H1 (cell line): ENCODE data around the gene ZFTA. TPM values are rescaled to one million over a fixed set of nuclear protein-coding genes. Genes with fewer than 3 reads are reported as not detected.

Experiments
- CTCF ChIA-PET: fragments of 300-600 bp; sonication (Branson Sonifier 250); formaldehyde crosslinking; loops from one replicate; lab custom pipeline; 2021; ENCODE audit not compliant: partially characterized antibody; lab: Charles Lee
- POLR2A ChIA-PET: fragments of 300-600 bp; sonication (Branson Sonifier 250); formaldehyde crosslinking; loops from one replicate; lab custom pipeline; 2021; ENCODE audit warnings: inconsistent platforms; ENCODE audit not compliant: partially characterized antibody; lab: Charles Lee
- DNase-seq, 2 experiments: peaks; one replicate each; pipeline versions ENCODE4 v3.0.0 to v3.0.0-alpha.2; 2010 to 2022; ENCODE audit warnings: low spot score in 2 of 2, low read depth in 1 of 2, mixed read lengths in 1 of 2
- FAIRE-seq: peaks from 2 replicates; lab custom pipeline; 2011; peaks lifted over from hg19 to GRCh38; lab: Jason Lieb, UNC
- H2AFZ ChIP-seq: 2 replicates; pipeline ENCODE4 v1.8.1; 2012; ENCODE audit warnings: low read length, inconsistent platforms
- H2AK5ac ChIP-seq: 2 replicates; pipeline ENCODE4 v1.6.1; 2013; ENCODE audit warnings: low read depth, low read length
- H2BK120ac ChIP-seq: replicated peaks from 2 replicates; pipeline ENCODE3; 2013; ENCODE audit warnings: low read depth, low read length, inconsistent platforms
- H2BK12ac ChIP-seq: 2 replicates; pipeline ENCODE4 v1.6.1; 2013; ENCODE audit warnings: low read depth, low read length
- H2BK15ac ChIP-seq: 2 replicates; pipeline ENCODE4 v1.6.1; 2013; ENCODE audit warnings: low read length
- H2BK20ac ChIP-seq: 2 replicates; pipeline ENCODE4 v1.6.1; 2013; ENCODE audit warnings: low read length
- H2BK5ac ChIP-seq: 2 replicates; pipeline ENCODE4 v1.6.1; 2013; ENCODE audit warnings: low read depth, low read length
- H3K14ac ChIP-seq: 2 replicates; pipeline ENCODE4 v1.6.1; 2013; ENCODE audit warnings: inconsistent platforms; ENCODE audit not compliant: insufficient read length
- H3K18ac ChIP-seq: 2 replicates; pipeline ENCODE4 v1.6.1; 2013; ENCODE audit warnings: low read length; ENCODE audit errors: extremely low read depth
- H3K23ac ChIP-seq: 2 replicates; pipeline ENCODE4 v1.6.1; 2013; ENCODE audit warnings: inconsistent platforms; ENCODE audit not compliant: insufficient read length
- H3K23me2 ChIP-seq: 2 replicates; pipeline ENCODE4 v1.6.1; 2013; ENCODE audit warnings: low read depth, low read length
- H3K27ac ChIP-seq: 2 replicates; pipeline ENCODE4 v1.6.1; 2011; ENCODE audit warnings: low read depth, low read length, inconsistent platforms
- H3K27me3 ChIP-seq, 4 experiments: replicated peaks in 1 of 4; 1 replicate in 1 of 4; 2 replicates in 3 of 4; pipeline versions ENCODE4 v1.6.1 to v1.8.1; 2011 to 2013; ENCODE audit warnings: low read length in 3 of 4, mild to moderate bottlenecking in 3 of 4, inconsistent platforms in 2 of 4, mixed read lengths in 2 of 4, moderate library complexity in 1 of 4; ENCODE audit not compliant: control insufficient read depth in 3 of 4, insufficient read depth in 3 of 4; ENCODE audit errors: extremely low read depth in 1 of 4
- H3K36me3 ChIP-seq, 4 experiments: 2 replicates each; pipeline versions ENCODE4 v1.6.1 to v1.8.1; 2011 to 2013; ENCODE audit warnings: mild to moderate bottlenecking in 4 of 4, low read length in 3 of 4, moderate library complexity in 2 of 4, control low read depth in 1 of 4, inconsistent platforms in 1 of 4; ENCODE audit not compliant: insufficient read depth in 4 of 4, control insufficient read depth in 2 of 4
- H3K4ac ChIP-seq: replicated peaks from 2 replicates; pipeline ENCODE3; 2013; ENCODE audit warnings: low read length, low read depth, mixed read lengths, inconsistent platforms; ENCODE audit not compliant: insufficient read length
- H3K4me1 ChIP-seq, 4 experiments: replicated peaks in 1 of 4; 1 replicate in 1 of 4; 2 replicates in 3 of 4; pipeline versions ENCODE4 v1.6.1 to v1.8.1; 2011 to 2013; ENCODE audit warnings: low read length in 3 of 4, inconsistent platforms in 2 of 4, mixed read lengths in 1 of 4; ENCODE audit not compliant: insufficient read depth in 4 of 4, control insufficient read depth in 3 of 4
- H3K4me2 ChIP-seq, 2 experiments: 2 replicates each; pipeline versions ENCODE4 v1.6.1 to v1.8.1; 2011 to 2013; ENCODE audit warnings: low read depth in 2 of 2, low read length in 2 of 2, control low read depth in 1 of 2, inconsistent platforms in 1 of 2, mild to moderate bottlenecking in 1 of 2; ENCODE audit not compliant: insufficient read depth in 1 of 2
- H3K4me3 ChIP-seq, 4 experiments: fragments of 200-600, 300-600 bp in 1 of 4; sonication (generic), shearing (Covaris generic), sonication (Bioruptor Twin) in 1 of 4; 2 replicates each; pipeline versions ENCODE4 v1.5.1 to v1.8.1; 2011 to 2016; ENCODE audit warnings: low read length in 4 of 4, low read depth in 3 of 4, control low read depth in 2 of 4, inconsistent platforms in 2 of 4, mild to moderate bottlenecking in 2 of 4, mixed read lengths in 1 of 4, moderate library complexity in 1 of 4; ENCODE audit not compliant: insufficient read depth in 2 of 4; ENCODE audit errors: extremely low read depth in 1 of 4
- H3K56ac ChIP-seq: replicated peaks from 2 replicates; pipeline ENCODE3; 2013; ENCODE audit warnings: low read depth, mild to moderate bottlenecking, mixed read lengths, low read length, inconsistent platforms; ENCODE audit not compliant: insufficient read length
- H3K79me1 ChIP-seq: 2 replicates; pipeline ENCODE4 v1.6.1; 2013; ENCODE audit warnings: low read depth, low read length, control low read depth
- H3K79me2 ChIP-seq, 2 experiments: 2 replicates each; pipeline versions ENCODE4 v1.6.1 to v1.8.1; 2012 to 2013; ENCODE audit warnings: low read length in 2 of 2, mild to moderate bottlenecking in 2 of 2, inconsistent platforms in 1 of 2; ENCODE audit not compliant: insufficient read depth in 2 of 2, control insufficient read depth in 1 of 2
- H3K9ac ChIP-seq, 4 experiments: replicated peaks in 1 of 4; 1 replicate in 1 of 4; 2 replicates in 3 of 4; pipeline versions ENCODE4 v1.6.1 to v1.8.1; 2011 to 2013; ENCODE audit warnings: low read depth in 3 of 4, low read length in 3 of 4, control low read depth in 2 of 4, mild to moderate bottlenecking in 2 of 4, moderate library complexity in 2 of 4, inconsistent platforms in 1 of 4; ENCODE audit errors: extremely low read depth in 1 of 4
- H3K9me3 ChIP-seq, 2 experiments: 2 replicates each; pipeline versions ENCODE4 v1.6.1 to v1.8.1; 2012 to 2013; ENCODE audit warnings: mild to moderate bottlenecking in 2 of 2, moderate library complexity in 2 of 2, control low read depth in 1 of 2, inconsistent platforms in 1 of 2, low read depth in 1 of 2, low read length in 1 of 2, mixed read lengths in 1 of 2; ENCODE audit not compliant: insufficient read depth in 2 of 2
- H4K20me1 ChIP-seq, 2 experiments: replicated peaks in 1 of 2; 2 replicates each; pipeline versions ENCODE3 to v1.8.1; 2011 to 2013; ENCODE audit warnings: inconsistent platforms in 2 of 2, low read length in 2 of 2, mild to moderate bottlenecking in 1 of 2; ENCODE audit not compliant: insufficient read depth in 2 of 2, control insufficient read depth in 1 of 2
- H4K5ac ChIP-seq: 2 replicates; pipeline ENCODE4 v1.6.1; 2013; ENCODE audit warnings: low read length, low read depth, mixed read lengths, inconsistent platforms; ENCODE audit not compliant: insufficient read length
- H4K8ac ChIP-seq: 2 replicates; pipeline ENCODE4 v1.8.0; 2013; ENCODE audit warnings: mild to moderate bottlenecking, moderate library complexity, low read length, inconsistent platforms; ENCODE audit not compliant: insufficient read depth; ENCODE audit errors: extremely low read depth
- H4K91ac ChIP-seq: replicated peaks from 2 replicates; pipeline ENCODE3; 2013; ENCODE audit warnings: low read length, mixed read lengths, inconsistent platforms; ENCODE audit not compliant: insufficient read length
- GABPA ChIP-seq: IDR thresholded peaks from 2 replicates; pipeline ENCODE4 v1.6.1; 2011; ENCODE audit warnings: mild to moderate bottlenecking, low read length, moderate library complexity, borderline replicate concordance; ENCODE audit not compliant: insufficient read depth
- TBP ChIP-seq: IDR thresholded peaks from 2 replicates; pipeline ENCODE4 v1.6.1; 2011; ENCODE audit warnings: low read depth, low read length, improper control_type of control experiment
- TEAD4 ChIP-seq: IDR thresholded peaks from 2 replicates; pipeline ENCODE4 v1.6.1; 2012; ENCODE audit warnings: low read depth, low read length, inconsistent platforms, mixed read lengths
- WGBS, 2 experiments: shearing (Covaris generic) in 1 of 2; methylation state at CpG; one replicate each; pipeline versions ENCODE4 v1.1.6 to v1.1.7; 2013 to 2015; ENCODE audit warnings: low lambda C conversion rate in 2 of 2, mixed read lengths in 2 of 2, inconsistent platforms in 1 of 2, low coverage in 1 of 2, missing lambda C conversion rate in 1 of 2; ENCODE audit not compliant: insufficient replicate concordance in 2 of 2, insufficient coverage in 1 of 2, insufficient read length in 1 of 2; ENCODE audit errors: extremely low coverage in 1 of 2, missing lambda C conversion rate in 1 of 2; 5-methylcytosine and 5-hydroxymethylcytosine counted together
- polyA plus RNA-seq, 7 experiments: library from polyadenylated mRNA; depleted of rRNA in 3 of 7; stranded (reverse) in 5 of 7; unstranded in 2 of 7; fragments of >200 nt in 5 of 7; fragments of 200-250 nt in 2 of 7; gene quantifications; 1 replicate in 5 of 7; 2 replicates in 1 of 7; 4 replicates in 1 of 7; pipeline versions ENCODE4 v1.2.1 to v1.2.3, GENCODE V29; 2011 to 2013; ENCODE audit warnings: missing spikeins in 2 of 7, mixed read lengths in 2 of 7
- total RNA-seq: library from RNA; stranded (reverse); fragmentation: NEBNext Ultra II Directional; extraction: Animal tissue kit (Norgen Biotek cat#: 25700); gene quantifications from 2 replicates; pipeline ENCODE4 v1.2.1, GENCODE V29; 2021

The ZFTA gene
- total and polyA plus RNA-seq, 2 of the 8 experiments (the other 6 are each of a cell fraction or from before 2014, with no cell fraction given): 9.5 to 34.0 TPM

GRCh38 chr11:63783925-63784592 lies 15.5 kb upstream of the ZFTA start:
- DNase-seq (no peak), FAIRE-seq (no peak)
- H3K18ac ChIP-seq: no peak overlapping the region
- 0 out of 2 replicates have a peak overlapping the region, but pooled peaks have one; percentile 6 for H3K27ac ChIP-seq
- peak overlapping the region; percentile 12 for H4K91ac ChIP-seq
- H3K27me3 ChIP-seq: no peaks in the 10 kb centered on the region
- H3K4me1 ChIP-seq: peaks cover 2 to 5% (median 4%) of the 10 kb centered on the region in 4 experiments; a peak in 4 of 7 replicates
- no peaks in the 10 kb centered on the region for H3K9me3 ChIP-seq
- CTCF ChIA-PET: interaction anchor here (1.3 to 2.2 kb wide), 4 partner anchors 15 to 145 kb away, joined by 3 to 9 read pairs (median 4); partner anchors contain the start of gene ZFTA
- H3K4ac ChIP-seq: no peak overlapping the region
- H3K4me3 ChIP-seq: no peak overlapping the region
- no peak overlapping the region for H4K8ac ChIP-seq
- H3K36me3 ChIP-seq: no peaks in the 10 kb centered on the region
- H2BK120ac ChIP-seq: no peak overlapping the region
- H4K5ac ChIP-seq: no peak overlapping the region
- H3K79me1 ChIP-seq: no peaks in the 10 kb centered on the region
- peak overlapping the region; percentile 4 for H2BK12ac ChIP-seq
- H3K14ac ChIP-seq: no peak overlapping the region
- H3K56ac ChIP-seq: no peak overlapping the region
- H3K79me2 ChIP-seq: no peaks in the 10 kb centered on the region
- H2BK5ac ChIP-seq: 0 out of 2 replicates have a peak overlapping the region, but pooled peaks have one; percentile 1
- H3K23ac ChIP-seq: no peak overlapping the region
- H2AFZ ChIP-seq: peak overlapping the region; percentile 74
- POLR2A ChIA-PET: interaction anchor here (0.9 to 4.2 kb wide), 3 partner anchors 9 to 19 kb away, joined by 3 to 21 read pairs (median 3); no protein-coding TSS in a partner anchor
- H2BK15ac ChIP-seq: peak overlapping the region; percentile 47; the same call in 1 of the 2 replicates
- H2AK5ac ChIP-seq: no peak overlapping the region; the same call in 1 of the 2 replicates
- no peaks in the 10 kb centered on the region for H3K23me2 ChIP-seq
- no peak overlapping the region for H3K4me2 ChIP-seq
- no peak overlapping the region for H2BK20ac ChIP-seq
- no peaks in the 10 kb centered on the region for H4K20me1 ChIP-seq
- no peak overlapping the region for H3K9ac ChIP-seq
- 80% methylated on average over 4 of the region's 7 CpGs; no CpG with 5 or more reads in 1 of the 2 experiments for WGBS, 2 experiments
- no peak for TF ChIP-seq GABPA
- TF ChIP-seq TEAD4: no peak
- no peak for TF ChIP-seq TBP
